NB4 (cell line): ENCODE measurements around the gene CYB5R3.

ENCODE experiments used
- DNase-seq: peaks from one replicate; pipeline ENCODE4 v3.0.0; 2010; ENCODE audit warnings: low read depth
- H3K4me3 ChIP-seq: one replicate; pipeline ENCODE4 v1.5.1; 2011; ENCODE audit warnings: mild to moderate bottlenecking, low read depth, low read length, moderate library complexity
- CTCF ChIP-seq: IDR thresholded peaks from one replicate; pipeline ENCODE4 v1.5.1; 2012; ENCODE audit warnings: low read depth, low read length
- MAX ChIP-seq: IDR thresholded peaks from 2 replicates; pipeline ENCODE4 v1.6.1; 2011; ENCODE audit warnings: low read depth, low read length
- MYC ChIP-seq: IDR thresholded peaks from 2 replicates; pipeline ENCODE4 v1.6.1; 2011; ENCODE audit warnings: low read depth, low read length
- POLR2A ChIP-seq: IDR thresholded peaks from 2 replicates; pipeline ENCODE4 v1.6.1; 2011; ENCODE audit warnings: mild to moderate bottlenecking; ENCODE audit not compliant: insufficient read length; ENCODE audit errors: extremely low read depth

Gene CYB5R3

GRCh38 chr22:42654436-42655073, 5.4 kb upstream of the CYB5R3 start:
- DNase-seq, result no peak
- no peak overlapping the region for H3K4me3 ChIP-seq
- TF ChIP-seq POLR2A (no peak), MYC (no peak), MAX (no peak), CTCF (no peak)

GRCh38 chr22:42653999-42654398, 4.8 kb upstream of the CYB5R3 start:
- no peak for DNase-seq
- TF ChIP-seq MYC (no peak), POLR2A (no peak), MAX (no peak), CTCF (no peak)

GRCh38 chr22:42651134-42651533, 1.9 kb upstream of the CYB5R3 start:
- DNase-seq, result no peak
- H3K4me3 ChIP-seq, result no peak overlapping the region
- TF ChIP-seq CTCF, result no peak
- TF ChIP-seq MYC, result no peak
- TF ChIP-seq POLR2A, result no peak
- TF ChIP-seq MAX, result no peak

More at GRCh38 chr22:42653999-42654398, 4.8 kb upstream of the CYB5R3 start:
- H3K4me3 ChIP-seq, result no peak overlapping the region

- TF ChIP-seq CTCF (no peak), MYC (no peak)
- DNase-seq, result peak; percentile 56
- H3K4me3 ChIP-seq, result peak overlapping the region; percentile 75
These were observed 585 bp downstream of the CYB5R3 start for GRCh38 chr22:42648368-42649245.

- DNase-seq, result no peak
- peak overlapping the region; percentile 75 for H3K4me3 ChIP-seq
- TF ChIP-seq POLR2A (no peak), CTCF (no peak), MYC (no peak), MAX (no peak)
These were observed 1.2 kb downstream of the CYB5R3 start for GRCh38 chr22:42648017-42648367.
